HG02870 (cell line): ENCODE results near the gene RCBTB2.

Source experiments
- ATAC-seq: cut with Tn5 transposase; IDR thresholded peaks from one replicate; pipeline ENCODE4 v1.9.1; 2021; ENCODE audit warnings: mild to moderate bottlenecking, moderate library complexity; ENCODE audit not compliant: unreplicated experiment

Gene RCBTB2

GRCh38 chr13:48496271-48497161 is 36.4 kb downstream of the RCBTB2 start:
- ATAC-seq = no peak

GRCh38 chr13:48494874-48495273 is 38.0 kb downstream of the RCBTB2 start:
- no peak for ATAC-seq

- ATAC-seq = no peak
Measured at GRCh38 chr13:48493851-48494250, 39.0 kb downstream of the RCBTB2 start.

- no peak for ATAC-seq
Measured at GRCh38 chr13:48493066-48493765, 39.7 kb downstream of the RCBTB2 start.

GRCh38 chr13:48492470-48493065 is 40.3 kb downstream of the RCBTB2 start:
- peak; percentile 72 for ATAC-seq

GRCh38 chr13:48492096-48492440 is 40.8 kb downstream of the RCBTB2 start:
- peak; percentile 54 for ATAC-seq

- peak; percentile 4 for ATAC-seq
Measured at GRCh38 chr13:48491423-48492095, 41.3 kb downstream of the RCBTB2 start.

GRCh38 chr13:48490241-48490640 is 42.6 kb downstream of the RCBTB2 start:
- ATAC-seq = no peak

GRCh38 chr13:48489666-48490065 is 43.2 kb downstream of the RCBTB2 start:
- ATAC-seq = no peak

- no peak for ATAC-seq
Measured at GRCh38 chr13:48488995-48489394, 43.9 kb downstream of the RCBTB2 start.

- no peak for ATAC-seq
Measured at GRCh38 chr13:48487968-48488367, 44.9 kb downstream of the RCBTB2 start.

GRCh38 chr13:48486836-48487235 is 46.0 kb downstream of the RCBTB2 start:
- ATAC-seq = no peak

- ATAC-seq = no peak
Measured at GRCh38 chr13:48486362-48486761, 46.5 kb downstream of the RCBTB2 start.

- no peak for ATAC-seq
Measured at GRCh38 chr13:48485432-48485831, 47.4 kb downstream of the RCBTB2 start.

- ATAC-seq = no peak
Measured at GRCh38 chr13:48483575-48483974, 49.3 kb downstream of the RCBTB2 start.

- no peak for ATAC-seq
Measured at GRCh38 chr13:48478391-48478790, 54.5 kb downstream of the RCBTB2 start.

GRCh38 chr13:48477191-48477855 is 55.6 kb downstream of the RCBTB2 start:
- ATAC-seq = peak; percentile 50

GRCh38 chr13:48476686-48477085 is 56.2 kb downstream of the RCBTB2 start:
- no peak for ATAC-seq

- no peak for ATAC-seq
Measured at GRCh38 chr13:48476215-48476614, 56.7 kb downstream of the RCBTB2 start.

- ATAC-seq = no peak
Measured at GRCh38 chr13:48475230-48475629, 57.6 kb downstream of the RCBTB2 start.
